Stimulated activated CD4-positive, alpha-beta T cell treated with anti-CD3 and anti-CD28 coated beads, Interleukin-1b, Interleukin-23, amount 100 ng/mL, for 24 hours (primary cell): ENCODE results near the gene COL23A1.

Experiments used
- DNase-seq, 4 experiments: peaks; one replicate each; pipeline ENCODE4 v3.0.0-alpha.2; 2020; ENCODE audit warnings: low read depth in 4 of 4, low spot score in 1 of 4

COL23A1 gene

DNA sequence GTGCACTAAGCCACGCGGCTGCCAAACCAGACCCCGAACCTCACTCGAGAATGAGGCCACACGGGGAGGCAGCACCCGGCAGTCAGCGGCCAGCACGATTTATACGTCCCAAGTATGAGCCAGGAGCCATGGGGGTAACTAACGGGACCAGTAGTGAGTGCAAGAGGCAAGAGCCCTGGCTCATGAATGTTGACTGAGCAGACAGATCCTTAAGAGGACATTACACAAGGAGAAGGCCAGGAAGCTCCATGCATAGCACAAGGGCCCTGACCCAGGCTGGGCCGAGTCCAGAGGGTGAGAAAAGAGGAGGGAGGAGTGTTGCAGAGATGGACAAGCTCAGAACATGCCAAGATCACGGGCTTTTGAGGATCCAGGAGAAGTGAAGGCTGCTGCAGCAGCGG, 299.0 kb downstream of the COL23A1 start:
- DNase-seq = no peak

DNA sequence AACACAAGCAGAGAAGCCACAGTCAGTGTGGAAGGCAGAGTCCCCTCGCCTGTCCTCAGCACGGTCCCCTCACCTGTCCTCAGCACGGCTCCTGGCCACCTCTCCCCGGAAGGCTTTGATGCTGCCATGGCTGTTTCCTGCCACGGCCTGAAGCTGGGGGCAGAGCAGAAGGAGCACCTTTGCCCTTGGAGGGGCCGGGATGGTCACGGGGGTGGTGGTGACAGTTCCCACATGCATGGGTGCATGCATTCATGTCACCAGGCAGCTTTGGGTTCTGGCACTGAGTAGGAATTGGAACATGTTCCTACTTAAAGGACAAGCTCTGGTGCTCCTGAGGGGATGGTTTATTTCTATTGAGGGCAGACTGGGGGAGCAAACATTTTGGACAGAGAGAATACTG, 299.8 kb downstream of the COL23A1 start:
- DNase-seq = no peak

DNA sequence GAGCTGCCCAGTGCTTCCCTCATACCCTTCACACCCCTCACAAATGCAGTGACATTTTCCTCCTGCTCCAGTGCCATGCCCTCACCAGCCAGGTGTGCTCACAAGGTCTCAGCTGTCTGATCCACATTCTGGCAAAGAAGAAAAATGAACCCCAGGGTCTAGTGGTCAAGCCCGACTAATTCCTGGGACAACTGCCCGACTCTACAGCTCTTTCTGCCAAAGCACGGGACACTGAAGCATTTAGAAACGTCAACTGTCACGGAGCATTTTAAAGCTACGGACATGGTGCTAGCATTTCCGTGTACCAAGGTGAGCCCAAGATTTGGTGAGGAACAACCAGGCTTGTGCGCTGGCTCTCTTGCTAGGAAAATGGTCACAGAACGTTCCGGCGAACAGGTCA, 300.8 kb downstream of the COL23A1 start:
- DNase-seq = no peak

DNA sequence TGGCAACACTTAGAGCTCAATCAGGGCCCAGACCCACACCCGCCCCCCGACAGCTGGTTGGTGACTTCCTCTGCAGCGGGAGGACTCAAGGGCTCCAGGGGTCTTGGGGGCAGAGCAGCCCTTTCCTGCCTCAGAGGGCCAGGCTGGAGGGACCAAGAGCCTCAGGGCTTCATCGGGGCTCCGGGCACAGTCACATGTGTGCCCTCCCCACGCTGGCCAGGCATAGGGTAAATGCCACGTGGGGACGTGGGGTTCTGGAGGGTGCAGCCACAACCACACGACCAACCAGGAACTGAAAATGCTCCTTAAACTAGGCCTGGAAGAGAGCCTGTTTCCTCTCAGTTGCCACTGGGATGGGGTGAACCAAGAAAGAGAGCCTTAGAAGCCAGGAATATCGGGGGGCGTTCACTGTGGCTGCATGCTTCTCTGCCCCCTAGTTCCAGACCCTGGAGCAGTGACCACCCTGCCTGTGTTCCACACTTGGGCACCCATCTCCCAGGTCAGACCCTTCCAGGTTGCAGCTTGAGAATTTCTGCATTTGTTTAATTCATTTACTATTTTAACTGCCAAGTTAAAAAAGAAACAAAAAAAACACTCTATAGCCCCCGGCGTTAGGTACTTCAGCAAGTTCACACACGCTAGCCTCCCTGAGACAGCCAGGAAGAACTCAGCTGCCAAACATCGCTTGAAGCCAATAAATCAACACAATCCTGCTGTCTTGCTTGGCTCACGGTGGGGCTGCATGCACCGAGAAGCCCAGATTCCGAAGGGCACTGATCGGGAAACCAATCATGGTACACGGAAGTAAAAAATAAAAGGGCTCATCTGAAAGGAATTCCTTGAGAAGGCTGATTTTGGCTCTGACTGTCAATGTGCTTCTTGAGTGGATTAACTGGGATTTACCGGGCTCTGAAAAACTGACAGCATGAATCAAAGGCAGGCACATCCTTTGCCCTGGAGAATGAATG, 301.5 kb downstream of the COL23A1 start:
- no peak for DNase-seq

DNA sequence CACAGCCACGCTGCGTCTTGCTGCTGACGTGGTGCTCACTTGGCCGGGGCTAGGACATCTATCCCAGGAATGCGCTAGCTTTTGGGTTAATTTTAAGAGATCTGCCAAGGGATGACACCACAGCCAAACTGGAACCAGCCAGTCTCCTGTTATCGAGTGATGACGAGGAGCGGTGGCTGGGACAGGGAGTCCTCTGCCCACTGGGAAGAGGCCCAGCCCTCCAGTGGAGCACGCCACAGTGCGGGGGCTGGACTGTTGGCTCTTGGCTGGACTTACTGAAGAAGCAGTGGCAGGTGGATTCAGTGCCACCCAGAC, 302.4 kb downstream of the COL23A1 start:
- no peak for DNase-seq

DNA sequence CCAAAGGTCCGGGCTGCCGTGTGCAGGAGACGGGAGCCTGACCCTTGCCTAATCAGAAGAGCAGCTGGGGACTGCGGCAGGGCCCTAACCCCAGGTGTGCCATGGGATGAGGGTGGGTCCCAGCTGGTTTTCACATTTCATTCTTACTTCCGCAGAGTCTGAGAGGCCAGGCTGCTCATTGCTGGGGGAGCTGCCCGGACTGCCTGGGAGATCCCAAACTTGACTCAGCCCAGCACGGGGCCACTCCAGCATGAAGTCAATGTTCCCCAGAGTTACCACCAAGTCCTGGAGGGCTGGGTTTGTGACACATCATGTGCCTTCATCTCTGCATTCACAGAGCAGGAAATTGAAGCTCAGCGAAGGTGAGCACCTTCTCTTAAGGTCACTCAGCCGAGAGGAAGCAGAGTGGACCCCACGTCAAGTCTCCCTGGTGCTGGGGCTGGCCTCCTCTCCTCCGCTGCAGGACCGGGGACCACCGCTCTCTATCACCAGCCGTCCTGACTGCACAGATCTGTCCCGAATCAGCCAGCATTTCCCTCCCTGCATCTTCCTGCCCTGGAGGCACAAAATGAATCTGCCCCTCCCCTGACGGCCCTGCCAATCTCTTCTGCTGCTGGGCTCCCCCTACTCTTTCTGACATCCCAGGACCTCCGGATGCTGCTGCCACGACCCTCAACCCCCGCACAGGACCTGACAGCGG, 303.0 kb downstream of the COL23A1 start:
- DNase-seq = no peak

DNA sequence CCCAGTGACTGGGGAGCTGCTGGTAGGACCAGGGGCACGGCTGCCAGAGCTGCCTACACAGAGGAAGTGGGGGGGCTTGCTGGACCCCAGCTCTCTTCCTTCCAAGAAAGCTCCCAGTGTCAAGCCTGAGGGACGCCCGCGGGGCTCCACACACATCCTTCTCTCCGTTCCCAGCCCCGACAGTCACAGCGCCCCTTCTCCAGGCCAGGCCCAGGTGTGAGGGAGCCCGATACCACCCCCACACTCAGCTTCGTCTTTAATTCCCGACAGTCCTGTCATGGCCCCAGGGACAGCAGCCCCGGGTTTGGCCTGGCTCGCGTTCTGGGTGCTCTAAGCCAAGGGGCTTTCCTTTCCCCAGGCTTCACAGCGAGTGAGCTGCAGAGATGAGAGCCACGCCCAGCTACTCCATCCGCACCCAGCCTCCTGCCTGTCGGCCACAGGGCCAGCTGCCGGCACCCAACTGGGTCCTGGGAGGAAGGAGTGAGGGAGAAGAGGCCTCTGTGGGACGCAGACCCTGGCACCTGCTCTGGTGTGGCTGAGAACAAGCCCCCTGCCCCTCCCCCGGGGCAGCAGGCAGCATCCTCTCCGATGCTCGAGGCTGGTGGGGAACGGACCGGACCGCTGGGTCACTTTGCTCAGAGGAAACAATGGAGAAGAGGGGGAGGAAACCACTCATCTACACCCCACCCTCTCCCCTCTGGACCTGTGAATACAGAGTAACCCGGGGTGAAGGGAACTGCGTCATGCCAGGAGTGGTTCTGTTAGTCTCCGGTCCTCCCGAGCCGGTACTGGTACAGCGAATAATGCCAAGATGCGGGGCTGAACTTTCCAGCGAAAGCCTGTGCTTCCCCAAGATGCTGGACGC, 303.7 kb downstream of the COL23A1 start:
- DNase-seq = no peak

DNA sequence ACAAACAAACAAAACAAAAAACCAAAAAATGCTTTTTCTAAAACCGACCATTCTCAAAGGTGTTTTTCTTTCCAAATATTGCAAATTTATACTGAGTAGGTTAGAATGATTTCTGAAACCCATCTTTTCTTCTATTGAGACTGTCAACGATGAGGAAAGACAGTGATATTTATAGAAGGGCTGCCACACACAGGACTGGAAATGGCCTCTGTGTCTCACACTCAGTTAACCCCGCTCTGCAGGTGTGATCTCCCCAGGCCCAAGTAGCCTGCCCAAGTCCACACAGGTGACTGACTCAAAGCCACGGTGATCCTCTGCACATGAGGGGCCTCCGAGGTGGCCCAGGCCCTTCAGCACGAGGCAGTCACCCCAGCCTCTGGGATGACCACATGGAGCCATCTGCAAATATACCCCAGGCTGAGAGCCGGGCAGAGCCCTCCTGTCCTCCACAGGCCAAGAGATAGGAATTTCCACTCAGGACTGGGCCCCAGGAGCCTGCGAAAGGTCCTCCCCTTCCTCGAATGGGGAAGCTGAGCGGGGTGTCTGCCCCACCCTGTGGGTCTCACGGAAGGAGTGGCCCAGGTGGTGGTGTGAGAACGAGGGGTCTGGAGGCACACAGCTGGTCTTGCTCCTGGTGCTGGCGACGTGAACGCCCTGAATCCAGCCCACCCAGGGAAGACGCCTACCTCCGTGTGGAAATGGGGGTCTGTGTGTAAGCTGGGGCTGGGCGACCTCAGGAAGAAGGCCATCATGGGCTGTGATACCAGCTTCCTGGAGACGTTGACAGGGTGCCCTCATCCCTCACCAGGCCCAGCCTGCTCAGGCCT, 304.6 kb downstream of the COL23A1 start:
- DNase-seq = no peak

DNA sequence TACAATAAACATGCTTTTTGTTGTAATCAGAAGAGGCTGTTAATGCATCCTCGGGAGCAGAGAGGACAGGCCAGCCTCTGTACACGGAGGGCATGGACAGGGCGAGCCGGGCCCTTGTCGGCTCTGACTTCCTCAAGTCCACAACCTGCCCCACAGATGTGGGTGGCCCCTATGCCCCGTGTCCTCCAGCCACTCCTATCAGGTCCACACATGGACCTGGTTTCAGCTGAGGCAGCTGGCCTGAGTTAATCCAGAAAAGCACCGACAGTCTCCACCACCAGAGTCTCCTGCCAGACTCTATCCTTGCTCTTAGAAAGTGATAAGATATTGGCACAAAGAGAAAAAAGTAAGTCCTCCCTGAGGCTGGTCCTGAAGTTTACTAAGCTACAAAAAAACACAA, 305.2 kb downstream of the COL23A1 start:
- no peak for DNase-seq

DNA sequence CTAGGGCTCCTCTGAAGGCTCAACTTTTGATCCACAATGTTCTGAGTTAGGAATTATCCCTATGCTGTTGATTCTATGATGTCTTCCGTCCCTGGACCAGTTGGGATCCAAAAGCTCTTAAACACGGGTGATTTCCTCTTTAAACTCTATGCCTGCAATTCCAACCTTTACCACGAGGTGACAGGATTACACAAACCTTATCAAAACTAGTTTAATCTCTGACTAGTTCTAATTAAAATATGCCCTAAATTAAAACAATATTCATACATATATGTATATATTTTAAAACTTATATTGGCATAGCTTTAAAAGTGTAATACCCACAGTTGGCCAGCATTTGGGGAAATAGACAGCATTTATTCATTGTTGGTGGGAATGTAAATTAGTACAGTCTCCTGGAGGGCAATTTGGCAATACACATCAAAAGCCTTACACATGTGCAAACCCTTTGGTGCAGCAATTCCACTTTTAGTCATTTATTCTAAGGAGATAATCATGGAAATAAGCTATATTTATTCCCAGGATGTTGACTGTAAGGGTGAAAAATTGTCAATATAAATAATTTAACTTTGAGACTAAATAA, 306.0 kb downstream of the COL23A1 start:
- DNase-seq = no peak

DNA sequence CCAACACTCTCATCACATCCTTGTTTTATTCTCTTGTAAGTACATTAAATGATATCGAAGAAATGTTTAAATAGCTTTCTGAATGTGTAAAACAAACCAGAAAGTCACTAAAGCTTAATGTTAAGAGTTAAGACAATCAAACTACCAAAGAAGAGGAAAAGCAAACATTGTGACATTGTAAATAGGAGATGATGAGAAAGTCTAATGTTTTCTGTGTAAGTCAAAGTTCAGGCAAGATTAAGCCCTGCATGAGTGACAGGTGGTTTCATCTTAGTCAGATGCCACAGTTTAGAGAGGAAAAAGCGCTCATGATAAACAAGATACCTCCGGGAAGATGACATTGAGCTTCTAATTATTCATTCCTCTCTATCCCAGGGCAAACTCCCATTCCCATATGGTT, 306.7 kb downstream of the COL23A1 start:
- no peak for DNase-seq

DNA sequence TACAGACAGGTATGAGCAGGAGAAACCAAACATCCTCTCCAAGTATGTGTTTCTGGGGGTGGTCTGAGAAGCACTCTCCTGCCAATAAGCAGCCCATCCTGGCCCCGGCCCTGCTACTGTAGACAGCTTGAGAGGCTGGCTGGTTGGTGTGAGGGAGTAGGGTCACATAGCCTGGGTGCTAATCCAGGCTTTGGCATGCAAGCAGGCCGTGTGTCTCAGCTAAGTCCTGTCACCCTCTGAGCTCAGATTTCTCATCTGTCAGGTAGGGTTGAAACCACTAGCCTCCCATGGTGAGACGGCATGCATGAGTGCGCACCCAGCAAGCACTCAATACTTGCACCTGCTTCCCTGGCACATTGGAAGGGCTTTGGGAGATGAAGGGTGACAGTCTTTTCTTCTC, 307.8 kb downstream of the COL23A1 start:
- DNase-seq = no peak

DNA sequence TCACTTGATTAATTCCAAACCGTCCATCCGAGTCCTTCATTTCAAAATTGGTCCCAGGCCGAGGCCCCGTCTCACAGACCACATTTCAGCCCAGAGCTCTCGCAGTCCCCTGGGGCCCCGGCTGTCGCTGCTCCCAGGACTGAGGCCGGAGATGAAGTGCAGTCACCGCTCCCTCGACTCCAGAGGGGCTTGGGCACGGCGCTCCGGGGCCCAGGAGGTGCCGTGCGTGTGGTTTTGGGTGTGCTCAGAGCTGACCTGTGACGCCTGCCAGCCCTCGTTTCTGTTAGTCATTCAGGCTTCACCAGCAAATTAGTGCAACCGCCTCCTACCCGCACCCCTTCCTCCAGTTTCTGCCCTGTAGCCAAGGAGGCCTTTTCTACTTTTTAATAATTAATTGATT, 308.9 kb downstream of the COL23A1 start:
- no peak for DNase-seq

DNA sequence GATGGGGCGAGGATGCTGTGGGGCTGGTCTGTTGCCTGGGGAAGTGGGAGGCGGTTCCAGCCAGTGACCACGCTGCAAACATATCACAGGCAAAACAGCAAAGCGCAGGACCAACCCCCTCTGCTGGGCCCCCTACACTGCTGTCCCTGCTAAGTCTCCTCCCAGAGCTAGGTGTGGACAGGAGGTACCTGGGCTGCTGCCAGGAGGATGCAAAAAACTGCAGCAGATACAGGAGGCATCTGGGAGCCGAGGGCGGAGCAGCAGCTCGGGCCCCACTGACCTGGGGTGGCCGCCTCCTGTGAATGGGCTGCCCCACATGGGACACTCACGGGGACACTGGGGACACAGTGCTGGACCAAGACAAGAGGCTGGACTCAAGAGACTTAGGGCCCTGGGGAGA, 309.6 kb downstream of the COL23A1 start:
- no peak for DNase-seq

DNA sequence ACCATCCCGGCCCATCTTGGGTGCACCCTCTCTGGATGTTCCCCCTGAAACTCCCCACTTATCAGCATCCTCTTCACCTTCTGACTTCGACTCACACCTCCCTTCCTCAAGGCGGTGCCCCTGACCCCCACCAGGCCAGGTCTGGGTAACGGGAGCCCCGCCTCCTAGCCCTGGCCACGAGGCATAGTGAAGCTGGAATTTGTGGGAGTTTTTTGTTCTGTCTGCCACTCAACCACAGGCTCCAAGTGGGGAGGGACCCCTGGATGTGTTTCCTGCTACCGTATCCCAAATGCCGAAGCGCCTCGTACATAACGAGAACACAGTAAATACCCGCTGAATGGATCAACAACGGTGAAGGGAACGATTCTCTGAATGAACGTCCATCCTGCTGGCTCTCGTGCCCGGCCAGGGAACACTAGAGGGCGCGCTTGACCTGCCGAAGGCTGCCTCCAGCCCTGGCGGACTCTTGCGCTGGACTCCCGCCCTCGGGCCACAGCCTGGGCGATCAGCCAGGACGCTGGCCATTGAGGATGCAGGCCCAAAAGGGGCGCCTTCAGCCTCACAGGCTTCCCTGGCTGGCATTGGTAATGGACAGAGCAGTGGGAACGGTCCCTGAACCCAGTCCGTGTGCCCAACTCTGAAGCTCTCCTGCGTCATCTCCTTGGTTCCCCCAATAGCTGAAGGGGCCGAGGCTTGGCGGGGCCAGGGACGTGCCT, 310.3 kb downstream of the COL23A1 start:
- DNase-seq = peak; percentile 15 to 46 (median 32)

DNA sequence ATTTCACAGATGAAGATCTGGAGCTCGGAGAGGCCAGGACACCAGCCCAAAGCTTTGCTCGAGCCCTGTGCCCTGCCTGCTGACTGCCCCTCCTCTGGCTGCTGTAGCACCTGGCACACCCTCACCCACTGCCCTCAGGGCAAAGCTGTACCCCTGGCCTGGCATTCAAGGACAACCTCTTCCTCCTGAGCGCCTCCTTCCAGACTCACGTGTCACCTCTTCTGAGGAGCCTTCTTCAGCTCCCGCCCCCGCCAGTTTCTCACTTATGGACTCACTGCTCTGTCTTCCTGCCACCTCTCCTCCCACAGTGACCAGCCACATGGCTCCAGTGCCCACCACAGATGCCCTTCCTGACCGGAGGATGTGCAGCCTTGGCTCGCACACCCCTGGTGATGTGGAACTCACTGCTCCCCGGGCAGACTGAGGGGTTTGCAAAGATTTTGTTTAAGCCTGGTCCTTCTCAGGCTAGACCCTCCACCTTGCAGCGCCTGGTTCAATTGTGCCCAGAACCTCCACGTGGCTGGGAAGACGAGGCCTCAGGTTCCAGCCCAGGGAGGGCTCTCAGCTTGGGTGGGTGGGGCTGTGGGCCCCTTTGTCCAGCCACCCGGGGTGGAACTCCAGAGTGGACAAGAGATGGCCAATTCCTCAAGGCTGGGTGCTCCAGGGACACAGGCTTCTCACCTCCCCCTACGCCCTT, 311.0 kb downstream of the COL23A1 start:
- no peak for DNase-seq

DNA sequence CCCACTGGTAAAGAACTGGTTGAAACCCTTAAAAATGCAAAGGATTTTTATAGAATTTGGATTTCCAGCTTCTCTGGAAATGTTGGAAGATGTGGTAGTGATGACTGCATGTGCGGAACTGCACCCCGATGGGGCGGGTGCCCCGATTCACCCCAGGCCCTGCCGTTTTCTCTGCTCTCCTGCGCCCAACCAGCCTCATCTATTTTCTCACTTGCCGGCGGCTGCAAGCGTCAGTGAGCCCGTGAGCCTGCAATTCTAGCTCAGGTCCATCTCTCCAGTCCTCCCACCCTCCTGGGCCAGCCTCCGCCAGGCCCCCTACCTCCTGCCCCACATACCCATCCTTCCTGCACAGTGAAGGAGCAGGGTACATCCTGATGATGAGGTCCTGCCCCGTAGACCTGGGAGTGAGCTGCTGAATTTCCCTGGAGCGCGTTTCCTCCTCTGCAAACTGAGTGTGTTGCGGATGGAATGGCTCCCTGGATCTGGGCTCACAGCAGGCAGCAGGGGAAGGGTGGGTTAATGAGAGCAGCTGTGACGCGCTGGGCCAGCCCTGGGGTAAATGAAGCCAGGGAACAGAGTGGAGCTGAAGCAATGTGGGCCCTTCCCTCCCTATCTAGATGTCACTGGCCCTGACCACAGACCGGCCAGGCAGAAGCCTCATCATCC, 311.7 kb downstream of the COL23A1 start:
- no peak for DNase-seq

DNA sequence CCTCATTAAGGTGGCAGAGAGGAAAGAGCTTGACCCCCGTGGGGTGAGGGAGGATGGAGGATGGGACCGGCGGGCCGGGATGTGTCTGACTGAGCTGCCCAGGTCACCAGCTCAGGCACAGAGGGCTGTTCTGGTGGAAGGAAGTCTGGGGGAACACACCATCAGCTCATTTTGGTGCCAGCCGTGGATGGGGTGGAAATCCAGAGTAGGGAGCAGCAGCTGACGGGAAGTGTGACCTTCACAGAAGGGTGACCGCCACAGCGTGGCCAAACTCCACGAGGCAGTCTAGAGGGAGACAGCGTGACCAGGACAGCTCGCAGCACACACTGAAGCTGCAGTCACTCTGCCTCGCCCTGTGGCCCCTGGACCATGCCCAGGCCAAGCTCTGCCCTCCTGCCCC, 312.3 kb downstream of the COL23A1 start:
- no peak for DNase-seq

DNA sequence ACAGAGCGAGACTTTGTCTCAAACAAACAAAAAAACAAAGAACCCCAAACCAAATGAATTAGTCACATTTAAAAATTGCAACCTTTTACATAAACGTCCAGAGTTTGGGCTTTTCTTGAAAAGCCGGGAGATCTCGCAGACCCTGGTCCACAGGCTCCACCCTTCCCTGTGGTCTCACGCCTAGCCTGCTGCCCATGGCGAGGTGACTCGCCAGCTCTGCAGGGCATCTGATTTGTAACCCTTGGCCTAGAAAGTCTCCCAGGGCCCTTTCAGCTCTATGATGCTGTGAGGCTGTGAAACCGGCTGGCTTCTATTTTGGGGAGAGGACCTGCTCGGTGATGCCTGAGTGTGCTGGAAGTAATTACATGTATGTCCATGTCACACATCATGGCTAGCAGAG, 312.8 kb downstream of the COL23A1 start:
- DNase-seq = no peak
